BLaER1 treated with 17β-estradiol and CSF1 and Interleukin-3, amounts not matched to agents 10 nM and 100 nM (cell line): Measurements from ENCODE around the gene SLC18A3.

ENCODE experiments used
- H3K27ac ChIP-seq, 11 experiments: shearing (Covaris generic); formaldehyde crosslinking; 2 replicates each; pipeline ENCODE4 v1.8.1; 2022
- H3K27me3 ChIP-seq, 11 experiments: shearing (Covaris generic); formaldehyde crosslinking; 2 replicates each; pipeline ENCODE4 v1.8.1; 2022
- H3K36me3 ChIP-seq, 11 experiments: shearing (Covaris generic); formaldehyde crosslinking; 2 replicates each; pipeline ENCODE4 v1.8.1; 2022
- H3K4me1 ChIP-seq, 10 experiments: shearing (Covaris generic); formaldehyde crosslinking; 2 replicates each; pipeline ENCODE4 v1.8.1; 2022
- H3K4me2 ChIP-seq, 11 experiments: shearing (Covaris generic); formaldehyde crosslinking; 2 replicates each; pipeline ENCODE4 v1.8.1; 2022
- H3K4me3 ChIP-seq, 10 experiments: shearing (Covaris generic); formaldehyde crosslinking; 2 replicates each; pipeline ENCODE4 v1.8.1; 2022
- H3K9ac ChIP-seq, 11 experiments: shearing (Covaris generic); formaldehyde crosslinking; 2 replicates each; pipeline ENCODE4 v1.8.1; 2022
- H3K9me3 ChIP-seq, 11 experiments: shearing (Covaris generic); formaldehyde crosslinking; replicated peaks in 1 of 11; 2 replicates each; pipeline ENCODE4 v1.8.1; 2022
- H4K20me1 ChIP-seq, 11 experiments: shearing (Covaris generic); formaldehyde crosslinking; 2 replicates each; pipeline ENCODE4 v1.8.1; 2022
- Cebpa-rat ChIP-seq, 11 experiments: shearing (Covaris generic); IDR thresholded peaks; 2 replicates each; pipeline ENCODE4 v1.8.1; 2022

The SLC18A3 gene

DNA sequence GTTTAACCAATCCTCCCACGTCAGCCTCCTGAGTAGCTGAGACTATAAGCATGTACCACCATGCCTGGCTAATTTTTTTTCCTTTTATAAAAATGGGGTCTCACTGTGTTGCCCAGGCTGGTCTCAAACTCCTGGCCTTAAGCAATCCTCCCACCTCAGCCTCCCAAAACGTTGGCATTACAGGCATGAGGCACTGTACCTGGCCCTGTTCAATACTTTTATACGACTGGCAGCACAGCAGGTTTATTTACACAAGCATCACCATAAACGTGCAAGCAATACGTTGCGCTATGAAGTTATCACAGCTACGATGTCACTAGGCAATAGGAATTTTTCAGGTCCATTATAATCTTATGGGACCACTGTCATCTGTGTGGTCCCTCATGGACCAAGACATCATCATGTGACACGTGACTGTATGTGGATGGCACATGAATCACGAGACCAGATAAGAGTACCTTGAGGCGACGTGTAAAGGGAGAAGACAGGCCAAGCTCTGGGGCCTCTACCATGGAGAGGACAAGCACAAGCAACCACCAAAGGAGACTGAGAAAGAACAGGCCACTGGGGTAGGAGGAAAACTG, 34.5 kb upstream of the SLC18A3 start:
- no peaks in the 10 kb centered on the region for H3K27me3 ChIP-seq
- TF ChIP-seq Cebpa-rat (IDR thresholded peaks at IDR 0.05): no peak
- no peak overlapping the region for H3K4me3 ChIP-seq
- H3K36me3 ChIP-seq: no peaks in the 10 kb centered on the region
- H3K9me3 ChIP-seq: no peaks in the 10 kb centered on the region
- H3K27ac ChIP-seq: no peak overlapping the region
- no peak overlapping the region for H3K4me2 ChIP-seq
- H3K4me1 ChIP-seq: no peaks in the 10 kb centered on the region
- no peak overlapping the region for H3K9ac ChIP-seq
- H4K20me1 ChIP-seq: no peaks in the 10 kb centered on the region

DNA sequence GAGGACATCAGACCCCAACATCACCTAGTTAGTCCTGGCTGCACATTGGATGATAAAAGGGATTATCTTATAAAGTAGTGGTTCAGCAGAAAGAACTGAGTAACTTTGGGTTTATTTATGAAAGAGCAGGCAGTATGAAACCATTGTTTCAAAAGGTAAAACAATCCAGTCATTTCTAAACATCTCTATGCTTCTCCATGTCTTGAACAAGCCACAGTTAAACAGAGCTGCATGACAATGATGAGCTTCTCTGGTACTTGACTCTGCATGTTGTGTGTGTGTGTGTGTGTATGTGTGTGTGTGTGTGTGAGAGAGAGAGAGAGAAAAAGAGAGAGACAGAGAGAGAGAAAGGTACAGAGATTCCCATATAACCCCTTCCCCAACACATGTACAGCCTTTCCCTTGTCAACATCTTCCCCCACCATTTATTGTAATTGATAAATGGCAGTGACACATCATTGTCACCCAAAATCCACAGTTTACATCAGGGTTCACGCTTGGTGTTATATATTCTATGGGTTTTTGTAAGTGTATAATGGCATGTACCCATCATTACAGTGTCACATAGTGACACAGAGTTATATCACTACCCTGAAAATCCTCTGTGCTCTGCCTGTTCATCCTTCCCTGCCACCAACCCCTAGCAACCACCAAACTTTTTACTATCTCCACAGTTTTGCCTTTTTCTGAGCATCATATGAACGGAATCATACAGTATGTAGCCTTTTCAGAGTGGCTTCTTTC, 32.8 kb upstream of the SLC18A3 start:
- no peaks in the 10 kb centered on the region for H3K36me3 ChIP-seq
- TF ChIP-seq Cebpa-rat (IDR thresholded peaks at IDR 0.05): no peak
- no peaks in the 10 kb centered on the region for H3K4me1 ChIP-seq
- H3K9ac ChIP-seq: no peak overlapping the region
- H3K9me3 ChIP-seq: no peaks in the 10 kb centered on the region
- H3K4me3 ChIP-seq: no peak overlapping the region
- no peak overlapping the region for H3K27ac ChIP-seq
- H3K4me2 ChIP-seq: no peak overlapping the region
- H4K20me1 ChIP-seq: no peaks in the 10 kb centered on the region
- no peaks in the 10 kb centered on the region for H3K27me3 ChIP-seq

DNA sequence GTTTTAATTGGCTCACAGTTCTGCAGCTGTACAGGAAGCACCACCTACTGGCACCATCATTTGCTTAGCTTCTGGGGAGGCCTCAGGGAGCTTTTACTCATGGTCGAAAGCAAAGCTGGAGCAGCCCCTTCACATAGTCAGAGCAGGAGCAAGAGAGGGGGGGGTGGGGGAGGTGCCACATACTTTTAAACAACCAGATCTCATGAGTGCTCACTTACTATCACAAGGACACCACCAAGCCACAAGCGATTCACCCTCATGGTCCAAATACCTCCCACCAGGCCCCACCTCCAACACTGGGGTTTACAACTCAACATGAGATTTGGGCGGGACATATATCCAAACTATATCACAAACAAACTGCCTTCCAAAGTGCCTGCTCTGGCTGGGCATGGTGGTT, 31.7 kb upstream of the SLC18A3 start:
- Histone ChIP-seq H3K4me2 (no peak overlapping the region), H3K36me3 (no peaks in the 10 kb centered on the region), H3K27me3 (no peaks in the 10 kb centered on the region), H3K4me3 (no peak overlapping the region), H3K9ac (no peak overlapping the region), H3K9me3 (no peaks in the 10 kb centered on the region), H4K20me1 (no peaks in the 10 kb centered on the region), H3K4me1 (no peaks in the 10 kb centered on the region), H3K27ac (no peak overlapping the region)
- TF ChIP-seq Cebpa-rat (IDR thresholded peaks at IDR 0.05): no peak

DNA sequence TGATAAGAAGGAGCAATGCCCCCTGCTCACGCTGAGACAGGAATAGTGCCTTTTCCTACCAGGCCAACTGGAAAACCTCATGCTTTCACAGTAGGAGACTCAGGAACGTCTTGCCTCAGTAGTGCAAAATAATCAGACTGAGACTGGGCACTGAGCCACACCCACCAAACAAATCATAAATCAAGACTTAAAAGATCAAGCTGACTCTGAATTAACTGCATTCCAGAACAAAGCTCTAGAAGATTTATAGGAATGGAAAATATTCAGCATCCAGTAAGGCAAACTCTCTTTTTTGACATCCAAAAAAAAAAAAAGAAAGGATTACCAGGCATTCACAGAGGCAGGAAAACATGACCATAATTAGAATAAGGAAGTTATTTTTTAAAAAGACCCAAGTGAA, 30.5 kb upstream of the SLC18A3 start:
- H3K4me2 ChIP-seq: no peak overlapping the region
- no peaks in the 10 kb centered on the region for H3K36me3 ChIP-seq
- no peak overlapping the region for H3K9ac ChIP-seq
- no peak for TF ChIP-seq Cebpa-rat (IDR thresholded peaks at IDR 0.05)
- no peaks in the 10 kb centered on the region for H4K20me1 ChIP-seq
- no peaks in the 10 kb centered on the region for H3K4me1 ChIP-seq
- H3K27ac ChIP-seq: no peak overlapping the region
- no peaks in the 10 kb centered on the region for H3K9me3 ChIP-seq
- no peaks in the 10 kb centered on the region for H3K27me3 ChIP-seq
- H3K4me3 ChIP-seq: no peak overlapping the region

DNA sequence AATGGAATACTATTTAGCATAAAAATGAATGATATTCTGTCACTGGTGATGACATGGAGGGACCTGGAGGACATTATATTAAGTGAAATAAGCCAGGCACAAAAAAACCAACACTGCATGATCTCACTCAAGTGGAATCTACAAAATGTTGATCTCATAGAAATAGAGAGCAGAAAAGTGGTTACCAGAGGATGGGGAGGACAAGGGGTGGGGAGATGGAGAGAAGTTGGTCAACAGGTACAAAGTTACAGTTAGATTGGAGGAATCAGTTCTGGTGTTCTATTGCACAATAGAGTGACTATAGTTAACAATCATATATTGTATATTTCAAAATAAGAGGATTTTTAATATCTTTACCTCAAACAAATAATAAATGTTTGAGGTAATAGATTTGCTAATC, 24.7 kb upstream of the SLC18A3 start:
- Histone ChIP-seq H3K4me1 (no peaks in the 10 kb centered on the region), H3K36me3 (no peaks in the 10 kb centered on the region), H3K27me3 (no peaks in the 10 kb centered on the region), H4K20me1 (no peaks in the 10 kb centered on the region), H3K4me2 (no peak overlapping the region), H3K9me3 (peaks cover 0 to 15% (median 3%) of the 10 kb centered on the region in 11 experiments; a peak in 11 of 22 replicates), H3K4me3 (no peak overlapping the region), H3K27ac (no peak overlapping the region), H3K9ac (no peak overlapping the region)
- TF ChIP-seq Cebpa-rat (IDR thresholded peaks at IDR 0.05): peak in 3 of 11 experiments; percentile 16 to 48 (median 23); a peak in 3 of 22 replicates

DNA sequence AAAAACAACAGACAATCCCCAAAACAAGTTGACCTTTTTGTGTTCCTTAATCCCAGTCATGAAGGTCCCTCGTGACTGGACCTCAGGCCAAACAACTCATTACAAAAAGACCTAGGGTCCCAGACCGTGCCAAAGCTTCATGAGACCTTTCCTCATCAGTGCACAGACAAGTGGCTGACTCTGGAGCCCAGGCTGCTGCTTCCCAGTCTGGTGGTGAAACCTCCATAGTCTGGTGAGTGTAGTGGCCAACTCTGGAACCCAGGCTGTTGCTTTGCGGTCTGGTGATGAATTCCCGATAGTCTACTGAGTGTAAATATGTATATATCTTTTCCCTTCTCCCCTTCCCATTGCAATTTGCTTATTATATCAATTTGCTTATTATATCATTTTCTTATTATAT, 22.1 kb upstream of the SLC18A3 start:
- Histone ChIP-seq H3K27me3 (no peaks in the 10 kb centered on the region), H3K4me1 (no peaks in the 10 kb centered on the region), H3K36me3 (no peaks in the 10 kb centered on the region), H3K27ac (no peak overlapping the region), H4K20me1 (no peaks in the 10 kb centered on the region), H3K9ac (no peak overlapping the region), H3K9me3 (peaks cover 0 to 15% (median 3%) of the 10 kb centered on the region in 11 experiments; a peak in 11 of 22 replicates), H3K4me2 (no peak overlapping the region), H3K4me3 (no peak overlapping the region)
- TF ChIP-seq Cebpa-rat (IDR thresholded peaks at IDR 0.05): no peak

DNA sequence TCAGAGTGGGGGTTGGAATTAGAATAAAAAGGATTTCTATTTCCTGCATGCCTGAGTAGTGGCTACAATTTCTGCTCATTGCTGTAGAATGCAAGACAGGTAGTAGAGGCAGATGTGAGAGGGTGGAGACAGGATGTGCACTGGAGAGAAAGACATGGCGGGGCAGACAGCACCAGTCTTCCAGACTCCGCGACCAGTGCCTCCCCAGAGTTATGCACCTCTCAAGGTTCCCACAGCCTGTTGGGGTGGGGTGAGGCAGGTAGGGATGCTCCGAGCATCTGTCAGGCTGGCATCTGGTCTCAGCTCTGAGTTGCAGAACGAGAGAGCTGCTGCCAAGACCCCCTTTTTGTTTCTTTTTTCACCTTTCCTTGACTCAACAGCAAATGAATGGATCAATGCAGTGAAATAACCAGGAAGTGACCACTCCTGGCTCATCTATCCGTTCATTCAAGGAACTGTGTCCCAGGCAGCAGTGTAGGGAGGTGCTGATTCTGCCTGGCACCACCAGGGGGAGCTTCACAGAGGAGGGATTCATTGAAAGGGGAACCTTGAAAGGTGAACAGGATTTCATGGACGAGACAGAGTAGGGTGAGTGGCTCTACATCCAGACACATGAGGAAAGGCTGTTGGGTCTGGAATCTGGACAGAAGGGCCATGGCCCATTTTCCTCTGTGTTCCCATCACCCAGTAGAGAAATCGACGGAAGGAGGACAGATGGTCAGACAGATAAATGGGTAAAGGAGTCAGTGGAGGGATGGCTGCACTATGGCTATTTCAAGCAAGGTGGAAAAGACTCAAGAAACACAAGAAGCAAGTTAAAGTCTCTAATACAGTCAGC, 17.2 kb upstream of the SLC18A3 start:
- Histone ChIP-seq H3K27ac (no peak overlapping the region), H3K4me3 (no peak overlapping the region), H3K9ac (no peak overlapping the region), H3K27me3 (no peaks in the 10 kb centered on the region), H3K9me3 (peaks cover 0 to 15% (median 3%) of the 10 kb centered on the region in 11 experiments; a peak in 11 of 22 replicates), H3K4me2 (no peak overlapping the region), H4K20me1 (peaks cover 0 to 11% (median 0%) of the 10 kb centered on the region in 11 experiments; a peak in 2 of 22 replicates), H3K36me3 (no peaks in the 10 kb centered on the region), H3K4me1 (peaks cover 0 to 30% (median 24%) of the 10 kb centered on the region in 10 experiments; a peak in 16 of 20 replicates)
- TF ChIP-seq Cebpa-rat (IDR thresholded peaks at IDR 0.05): no peak

DNA sequence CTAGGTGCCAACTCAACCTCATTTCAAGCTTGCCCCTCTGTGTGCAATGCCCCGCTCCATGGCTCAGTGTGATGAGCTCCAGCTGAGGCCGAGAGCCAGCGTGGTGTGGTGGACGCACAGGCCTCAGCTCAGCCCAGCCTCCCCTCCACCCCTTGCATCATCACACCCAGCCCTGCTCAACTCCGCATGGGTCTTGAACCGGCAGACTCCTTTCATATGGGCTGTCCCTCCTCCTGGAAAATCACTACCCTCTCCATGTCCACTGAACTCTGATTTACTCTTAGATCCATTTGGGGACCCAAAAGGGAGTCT, 16.6 kb upstream of the SLC18A3 start:
- TF ChIP-seq Cebpa-rat (IDR thresholded peaks at IDR 0.05): no peak
- no peak overlapping the region for H3K9ac ChIP-seq
- no peaks in the 10 kb centered on the region for H3K36me3 ChIP-seq
- peaks cover 0 to 30% (median 24%) of the 10 kb centered on the region in 10 experiments; a peak in 16 of 20 replicates for H3K4me1 ChIP-seq
- H3K4me2 ChIP-seq: no peak overlapping the region
- peaks cover 0 to 11% (median 0%) of the 10 kb centered on the region in 11 experiments; a peak in 2 of 22 replicates for H4K20me1 ChIP-seq
- peaks cover 0 to 15% (median 3%) of the 10 kb centered on the region in 11 experiments; a peak in 11 of 22 replicates for H3K9me3 ChIP-seq
- H3K27ac ChIP-seq: no peak overlapping the region
- no peaks in the 10 kb centered on the region for H3K27me3 ChIP-seq
- H3K4me3 ChIP-seq: no peak overlapping the region

DNA sequence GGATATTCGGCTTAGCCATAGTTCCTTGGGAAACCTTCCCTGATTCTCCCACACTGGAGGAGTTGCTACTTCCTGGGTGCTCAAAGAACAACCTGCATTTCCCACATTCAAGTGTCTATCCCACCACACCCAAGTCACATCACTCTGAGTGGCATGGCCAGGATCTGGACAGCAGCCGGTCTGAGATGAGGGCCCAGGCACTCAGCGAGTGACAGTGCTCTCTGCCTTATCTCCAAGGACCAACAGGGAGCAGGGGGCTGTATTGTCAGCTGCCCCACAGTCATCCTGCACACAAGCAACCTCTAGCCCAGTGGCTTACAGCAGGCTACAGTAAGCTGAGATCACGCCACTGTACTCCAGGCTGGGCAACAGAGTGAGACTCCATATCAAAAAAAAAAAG, 16.1 kb upstream of the SLC18A3 start:
- no peak overlapping the region for H3K27ac ChIP-seq
- H4K20me1 ChIP-seq: peaks cover 0 to 11% (median 0%) of the 10 kb centered on the region in 11 experiments; a peak in 2 of 22 replicates
- H3K4me2 ChIP-seq: no peak overlapping the region
- H3K27me3 ChIP-seq: no peaks in the 10 kb centered on the region
- H3K4me1 ChIP-seq: peaks cover 0 to 30% (median 24%) of the 10 kb centered on the region in 10 experiments; a peak in 16 of 20 replicates
- H3K4me3 ChIP-seq: no peak overlapping the region
- no peak overlapping the region for H3K9ac ChIP-seq
- H3K36me3 ChIP-seq: no peaks in the 10 kb centered on the region
- TF ChIP-seq Cebpa-rat (IDR thresholded peaks at IDR 0.05): no peak
- H3K9me3 ChIP-seq: peaks cover 0 to 14% (median 3%) of the 10 kb centered on the region in 11 experiments; a peak in 11 of 22 replicates
